T-helper 9 cell (primary cell): Measurements from ENCODE around the gene HACD4.

ENCODE experiments used
- DNase-seq: peaks from one replicate; pipeline ENCODE4 v3.0.0-alpha.2; 2020
- total RNA-seq, 2 donors: gene quantifications; one replicate each; lab custom pipeline; 2026; lab: John Stamatoyannopoulos, UW

The HACD4 gene, protein sequence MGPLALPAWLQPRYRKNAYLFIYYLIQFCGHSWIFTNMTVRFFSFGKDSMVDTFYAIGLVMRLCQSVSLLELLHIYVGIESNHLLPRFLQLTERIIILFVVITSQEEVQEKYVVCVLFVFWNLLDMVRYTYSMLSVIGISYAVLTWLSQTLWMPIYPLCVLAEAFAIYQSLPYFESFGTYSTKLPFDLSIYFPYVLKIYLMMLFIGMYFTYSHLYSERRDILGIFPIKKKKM
- 37.0 to 55.0 reads per million in 2 donors for total RNA-seq

DNA sequence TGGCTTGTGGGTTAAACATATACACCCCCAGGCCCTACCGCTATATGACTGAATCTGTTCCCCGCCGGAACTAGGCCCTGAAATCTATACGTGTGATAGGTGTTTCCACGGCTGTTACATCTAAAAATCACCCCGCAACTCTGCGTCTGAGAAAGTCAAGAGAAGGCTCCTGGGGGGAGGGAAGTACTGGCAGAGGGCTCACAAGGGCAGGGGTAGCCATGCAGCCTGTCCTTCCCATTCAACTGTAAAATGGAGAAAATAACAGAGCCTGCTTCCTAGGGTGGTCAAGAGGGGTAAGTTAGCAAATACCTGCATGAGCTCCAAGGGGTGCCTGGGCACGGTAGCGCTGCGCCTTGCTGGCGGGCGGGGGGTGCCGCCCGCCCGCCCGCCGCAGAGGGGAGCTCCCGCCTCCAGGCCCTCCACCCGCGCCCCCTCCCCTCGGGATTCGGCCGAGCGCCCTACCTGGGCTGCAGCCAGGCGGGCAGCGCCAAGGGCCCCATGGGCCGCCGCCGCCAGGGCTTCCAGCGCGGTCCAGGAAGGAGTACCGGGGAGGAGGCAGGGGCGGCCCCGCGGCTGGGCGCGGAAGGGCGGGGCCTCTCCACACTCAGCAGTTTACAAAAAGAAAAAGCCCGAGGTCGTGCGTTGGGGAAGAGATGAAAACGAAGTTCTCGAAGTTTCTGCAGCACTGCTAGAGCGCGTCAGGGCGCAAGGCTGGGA, at the start of gene HACD4:
Gene HACD4, minus strand, starts transcription at position 550 of the 717 bp plus-strand sequence. Its CDS starts 50 bp downstream, at position 500.
- peak; percentile 60 for DNase-seq

DNA sequence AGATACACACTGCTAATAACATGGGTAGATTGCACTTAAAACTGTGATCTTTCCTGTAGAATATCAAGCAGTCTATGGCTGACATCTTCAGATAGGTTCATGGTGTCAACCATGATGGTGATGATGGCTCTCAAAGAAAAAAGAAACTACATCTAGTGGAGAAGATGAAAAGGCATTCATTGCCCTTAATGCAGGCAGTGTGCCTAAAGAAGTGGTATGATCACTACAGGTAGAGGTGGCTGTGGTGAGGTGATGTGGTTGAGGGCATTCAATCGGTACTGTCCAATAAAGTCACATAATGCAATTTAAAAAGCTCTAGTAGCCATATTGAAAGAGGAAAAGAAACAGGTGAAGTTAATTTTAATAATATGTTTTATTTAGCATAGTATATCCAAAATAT, 49.4 kb upstream of the HACD4 start:
- DNase-seq: no peak

DNA sequence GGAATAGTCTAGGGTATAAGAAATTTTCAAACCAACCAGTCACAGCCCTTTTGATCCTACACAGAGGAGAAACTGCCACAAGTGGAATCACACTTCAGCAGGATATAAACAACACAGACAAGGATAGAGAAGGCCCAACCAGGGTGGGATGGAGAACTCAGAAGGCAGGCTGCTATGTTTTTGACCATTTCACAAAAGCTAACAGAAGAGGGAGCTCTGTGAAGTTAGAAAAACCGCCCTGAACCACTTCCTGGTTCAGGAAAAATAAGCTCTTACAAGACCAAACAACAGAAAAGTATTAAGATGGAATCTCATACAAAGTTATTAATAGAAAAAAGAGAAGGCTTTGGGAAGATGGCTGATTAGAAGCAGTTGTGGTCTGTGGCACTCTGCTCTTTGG, 47.3 kb upstream of the HACD4 start:
- DNase-seq: no peak

DNA sequence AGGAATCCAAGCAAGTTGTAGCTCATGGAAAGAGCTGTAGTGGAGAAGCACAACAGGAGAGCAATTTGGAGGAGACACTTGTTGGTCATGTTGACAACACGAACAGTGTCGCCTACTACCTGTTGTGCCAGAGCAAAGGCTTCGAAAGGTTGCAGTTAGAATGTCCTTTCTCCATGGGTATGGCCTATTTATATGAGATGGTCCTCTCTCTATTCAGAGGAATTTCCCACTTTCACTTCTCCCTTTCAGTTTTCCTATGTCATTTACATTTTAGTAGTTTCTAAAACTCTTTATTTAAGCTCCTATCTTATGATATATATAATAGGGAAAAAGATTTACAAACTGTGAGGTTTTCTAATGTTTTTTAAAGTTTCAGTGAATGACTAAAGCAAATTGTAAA, 46.3 kb upstream of the HACD4 start, which contains the start of gene IFNB1:
Gene IFNB1, minus strand, starts transcription at position 162 of the 400 bp plus-strand sequence. Its CDS starts 73 bp downstream, at position 89.
- no peak for DNase-seq

DNA sequence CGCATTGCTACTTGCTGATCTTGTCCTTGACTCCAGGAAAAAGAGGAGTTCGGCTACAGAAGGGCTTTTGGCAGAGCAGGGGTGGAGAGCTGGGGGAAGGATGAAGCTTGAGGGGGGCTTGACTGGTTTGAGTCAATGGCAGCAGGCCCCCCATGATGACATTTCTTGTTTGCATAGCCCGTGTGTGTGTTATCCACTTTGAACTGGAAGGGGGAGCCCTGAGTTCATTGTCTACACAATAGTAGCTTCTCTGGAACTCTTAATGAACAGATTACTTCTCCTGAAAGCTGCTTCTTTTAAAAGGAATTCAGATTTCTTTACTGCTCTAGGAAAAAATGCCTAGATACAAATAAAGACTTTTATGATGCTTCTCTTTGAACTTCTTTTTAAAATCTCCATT, 44.0 kb upstream of the HACD4 start:
- DNase-seq: no peak

DNA sequence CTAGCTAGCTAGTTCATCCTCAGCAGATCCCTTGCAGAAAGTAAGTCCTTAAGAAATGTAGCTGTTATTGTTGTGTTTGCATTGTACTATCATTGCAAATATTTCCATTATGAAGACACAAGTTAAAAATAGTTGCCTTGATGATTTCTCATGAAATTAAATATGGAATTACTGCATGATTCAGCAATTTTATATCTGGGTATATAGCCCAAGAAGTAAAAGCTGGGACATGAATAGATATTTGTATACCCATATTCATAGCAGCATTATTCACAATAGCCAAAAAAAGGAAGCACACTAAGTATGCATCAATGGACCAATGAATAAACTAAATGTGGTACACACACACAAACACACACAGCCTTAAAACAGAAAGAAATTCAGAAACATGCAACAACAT, 39.5 kb upstream of the HACD4 start:
- DNase-seq: no peak

DNA sequence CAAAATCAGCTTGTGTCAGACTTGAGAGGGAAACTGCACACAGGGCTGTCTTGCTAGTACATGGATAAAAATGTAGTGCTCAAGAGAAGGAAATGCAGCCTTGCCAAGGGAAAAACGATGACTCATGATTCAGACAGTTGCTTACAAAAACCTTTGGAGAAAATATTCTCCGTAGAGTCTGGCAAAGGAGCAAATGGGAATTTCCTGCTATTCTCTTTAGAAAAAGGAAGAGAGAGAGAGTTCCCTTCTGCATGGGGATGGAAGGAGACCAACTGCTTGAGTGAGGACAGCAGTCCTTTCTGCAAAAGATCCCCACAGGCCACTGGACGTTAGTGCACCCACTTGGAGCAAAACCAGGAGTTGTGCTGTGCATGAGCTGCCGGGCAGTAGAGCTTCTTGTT, 38.7 kb upstream of the HACD4 start:
- DNase-seq: no peak

DNA sequence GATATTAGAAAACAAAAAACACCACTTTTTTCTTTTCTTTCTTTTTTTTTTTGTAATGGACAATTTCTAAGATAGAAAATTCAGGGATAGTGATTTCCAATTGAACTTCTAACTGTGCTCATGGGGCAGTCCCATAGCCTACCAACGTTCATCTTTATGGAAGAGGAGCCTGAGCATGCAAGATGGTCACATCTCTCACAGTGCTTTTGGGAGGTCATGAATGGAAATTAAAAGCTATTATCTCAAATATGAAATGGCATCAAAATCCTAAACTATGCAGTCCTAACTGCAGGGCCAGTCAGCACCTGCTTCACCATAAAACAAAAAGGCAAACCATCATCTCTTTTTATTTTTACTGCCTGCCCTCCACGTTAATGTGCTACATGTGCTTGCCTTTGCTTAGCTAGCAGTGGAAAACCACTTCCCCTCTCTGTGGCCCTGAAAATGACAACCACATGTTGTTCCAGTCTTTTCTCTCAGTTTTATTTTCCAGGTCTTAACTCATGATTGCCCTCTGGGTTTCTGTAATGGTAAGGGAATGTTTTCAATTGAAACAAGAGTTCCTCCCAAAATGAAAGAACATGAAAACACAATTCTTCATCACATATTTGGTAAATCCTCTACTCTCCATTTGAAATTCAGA, 29.6 kb upstream of the HACD4 start:
- no peak for DNase-seq

DNA sequence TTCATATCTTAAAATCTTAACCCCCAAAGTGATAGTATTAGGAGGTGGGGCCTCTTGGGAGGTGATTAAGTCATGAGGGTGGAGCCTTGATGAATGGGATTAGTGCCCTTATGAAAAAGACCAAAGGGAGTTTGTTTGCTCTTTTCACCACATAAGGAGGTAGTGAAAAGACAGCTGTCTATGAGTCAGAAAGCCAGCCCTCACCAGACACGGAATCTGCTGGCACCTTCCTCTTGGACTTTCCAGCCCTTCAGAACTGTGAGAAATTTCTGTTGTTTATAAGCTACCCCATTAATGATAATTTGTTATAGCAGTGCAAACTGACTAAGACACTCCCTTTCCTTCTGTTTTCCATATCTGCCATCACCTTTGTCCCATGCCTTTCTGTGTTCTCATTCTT, 25.5 kb upstream of the HACD4 start:
- DNase-seq: no peak

DNA sequence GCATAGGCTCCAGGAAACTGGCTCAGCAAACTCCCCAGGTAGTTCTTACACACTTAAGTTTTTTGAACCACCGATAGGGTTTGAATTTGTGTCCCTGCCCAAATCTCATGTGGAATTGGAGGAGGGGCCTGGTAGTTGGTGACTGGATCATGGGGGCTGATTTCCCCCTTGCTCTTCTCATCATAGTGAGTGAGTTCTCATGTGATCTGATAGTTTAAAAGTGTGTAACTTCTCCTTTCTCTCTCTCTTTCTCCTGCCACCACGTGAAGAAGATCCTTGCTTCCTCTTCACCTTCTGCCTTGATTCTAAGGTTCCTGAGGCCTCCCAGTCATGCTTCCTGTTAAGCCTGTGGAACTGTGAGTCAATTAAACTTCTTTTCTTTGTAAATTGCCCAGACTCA, 22.4 kb upstream of the HACD4 start:
- DNase-seq: no peak

DNA sequence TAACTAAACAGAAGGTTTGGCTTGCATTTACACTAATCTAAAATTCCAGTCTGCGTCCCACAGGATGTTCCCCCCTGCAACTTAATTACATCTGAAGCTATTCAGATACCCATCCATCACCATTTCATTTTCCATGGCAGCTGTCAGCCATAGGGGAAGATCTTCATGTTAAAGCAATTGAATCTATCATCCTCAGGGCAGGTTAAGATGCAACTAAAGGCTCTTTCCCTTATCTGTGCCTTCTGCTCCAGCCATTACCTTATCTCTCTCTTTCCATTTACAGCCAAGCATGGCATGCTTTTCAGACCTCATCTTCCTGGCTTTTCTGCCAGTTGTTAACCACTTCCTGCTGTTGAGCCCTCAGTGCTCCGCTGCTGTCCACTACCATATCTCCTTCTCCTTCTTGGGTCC, 15.8 kb upstream of the HACD4 start:
- no peak for DNase-seq

DNA sequence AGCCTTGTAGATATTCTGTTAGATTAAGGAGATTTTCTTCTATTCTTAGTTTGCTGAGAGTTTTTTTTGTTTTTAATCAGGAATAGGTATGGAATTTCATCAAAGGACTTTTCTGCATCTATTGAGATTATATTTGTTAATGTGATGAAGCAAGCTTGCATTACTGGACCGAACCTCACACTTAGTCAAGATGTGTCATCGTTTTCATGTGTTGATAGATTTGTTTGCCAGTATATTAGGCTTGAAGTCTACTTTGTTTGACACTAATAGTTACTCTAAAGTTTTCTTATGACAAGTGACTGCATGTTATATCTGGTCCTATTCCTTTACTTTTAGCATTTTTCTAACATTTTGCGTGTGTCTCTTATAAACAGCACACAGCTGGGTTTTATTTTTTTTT, 12.4 kb upstream of the HACD4 start:
- no peak for DNase-seq

DNA sequence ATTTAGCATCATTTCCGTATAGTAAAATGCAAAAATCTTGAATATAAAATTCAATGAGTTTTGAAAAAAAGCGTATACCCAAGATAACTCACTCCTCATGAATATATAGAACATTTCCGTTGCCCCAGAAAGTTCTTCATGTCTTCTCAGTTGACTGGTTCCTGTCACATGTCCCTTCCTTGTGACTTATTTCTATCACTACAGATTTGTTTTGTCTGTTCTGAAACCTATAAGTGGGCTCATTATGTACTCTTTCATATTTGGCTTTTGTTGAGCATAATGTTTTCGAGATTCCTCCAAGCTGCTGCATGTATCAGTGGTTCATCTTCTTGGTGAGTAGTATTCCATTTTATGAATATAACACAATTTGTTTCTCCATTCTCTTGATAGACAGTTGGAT, 11.0 kb upstream of the HACD4 start:
- no peak for DNase-seq

DNA sequence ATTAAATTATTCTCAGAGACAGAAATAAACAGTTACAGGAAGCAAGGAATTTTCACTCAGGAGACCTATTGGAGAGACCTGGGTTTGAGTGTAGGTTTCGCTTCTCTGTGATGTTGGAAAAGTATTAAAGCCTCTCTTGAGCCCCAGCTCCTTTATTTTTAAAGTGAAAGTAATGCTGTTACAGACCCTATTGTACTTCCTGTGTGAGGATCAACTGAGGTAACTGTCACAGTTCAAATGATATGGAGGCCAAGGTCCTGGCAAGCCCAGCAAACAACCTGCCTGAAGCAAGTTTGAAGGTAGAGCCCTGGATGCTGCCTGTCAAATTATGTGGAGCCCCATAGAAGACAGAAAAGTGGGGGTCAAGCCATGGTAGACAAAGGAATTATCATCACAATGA, 7.9 kb upstream of the HACD4 start:
- DNase-seq: no peak

DNA sequence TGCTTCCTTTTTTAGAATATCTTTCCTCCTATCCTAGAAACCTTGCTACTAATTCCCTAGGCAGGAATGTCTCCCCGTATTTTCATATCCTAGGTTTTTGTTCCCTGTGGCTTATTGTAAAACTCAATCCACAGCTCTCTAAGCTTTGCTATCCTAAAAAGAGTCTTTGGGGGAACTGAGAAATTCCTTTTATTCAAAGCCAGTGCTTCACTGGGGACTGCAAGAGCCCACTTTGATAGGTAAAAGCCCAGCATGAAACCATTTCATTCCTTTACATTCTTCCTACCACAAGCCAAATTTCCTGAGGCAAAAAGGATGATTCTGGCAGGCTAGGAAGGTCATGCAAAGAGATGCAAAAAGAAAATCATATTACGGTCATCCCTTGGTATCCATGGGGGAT, 5.8 kb upstream of the HACD4 start:
- no peak for DNase-seq

DNA sequence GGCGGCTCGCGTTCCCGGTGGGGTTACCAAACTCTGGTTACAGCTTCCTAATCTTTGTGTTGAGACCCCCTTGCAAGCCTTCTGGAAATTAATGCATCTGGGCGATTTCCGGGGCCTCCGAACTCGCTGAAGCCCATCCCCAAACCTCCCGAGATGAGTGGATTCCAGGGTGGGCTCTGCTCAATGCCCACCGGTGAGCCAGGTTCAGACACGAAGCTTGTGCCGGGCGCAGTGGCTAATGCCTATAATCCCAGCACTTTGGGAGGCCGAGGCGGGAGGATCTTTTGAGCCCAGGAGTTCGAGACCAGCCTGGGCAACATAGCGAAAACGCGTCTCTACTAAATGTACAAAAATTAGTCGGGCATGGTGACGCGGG, 356 bp upstream of the HACD4 start:
- no peak for DNase-seq

DNA sequence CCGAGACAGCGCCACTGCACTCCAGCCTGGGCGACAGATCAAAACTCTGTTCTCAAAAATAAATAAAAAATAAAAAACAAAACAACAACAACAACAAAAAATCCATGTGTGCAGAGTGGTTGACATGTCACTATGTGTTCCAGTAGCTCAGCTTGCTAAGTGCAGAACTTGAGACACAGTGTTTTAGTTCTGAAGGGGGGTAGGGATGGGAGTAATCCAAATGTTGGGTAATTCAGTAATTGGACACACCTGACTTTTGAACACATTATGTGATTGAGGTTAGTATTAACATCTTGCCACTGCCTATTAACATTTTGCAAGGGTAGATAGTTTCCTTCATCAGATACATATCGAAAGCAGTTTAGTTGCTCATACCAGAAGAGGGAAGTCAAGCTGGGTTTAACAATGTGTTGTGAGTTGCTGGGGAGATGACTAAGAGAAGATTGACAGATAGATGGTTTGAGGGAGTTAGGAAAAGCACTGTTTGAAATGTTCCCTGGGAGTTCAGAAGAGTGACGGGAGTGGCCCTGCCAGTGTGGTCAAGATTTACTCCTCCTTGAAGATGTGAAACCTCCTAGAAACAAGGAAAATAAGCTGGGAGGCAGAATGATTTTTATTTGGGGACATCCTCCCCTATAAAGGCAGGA, 928 bp downstream of the HACD4 start:
- no peak for DNase-seq

DNA sequence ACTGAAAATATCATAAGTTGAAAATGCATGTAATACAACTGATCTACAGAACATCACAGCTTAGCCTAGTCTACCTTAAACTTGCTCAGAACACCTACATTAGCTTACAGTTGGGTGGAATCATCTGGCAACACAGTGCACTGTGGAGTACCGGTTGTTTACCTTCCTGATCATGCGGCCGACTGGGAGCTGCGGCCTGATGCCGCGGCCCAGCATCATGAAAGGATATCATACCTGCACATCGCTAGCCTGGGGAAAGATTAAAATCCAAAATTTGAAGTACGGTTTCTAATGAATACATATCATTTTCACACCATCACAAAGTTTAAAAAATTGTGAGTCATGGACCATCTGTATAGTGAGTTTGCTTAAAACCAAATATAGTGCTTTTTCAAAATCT, 1.8 kb downstream of the HACD4 start:
- DNase-seq: no peak

DNA sequence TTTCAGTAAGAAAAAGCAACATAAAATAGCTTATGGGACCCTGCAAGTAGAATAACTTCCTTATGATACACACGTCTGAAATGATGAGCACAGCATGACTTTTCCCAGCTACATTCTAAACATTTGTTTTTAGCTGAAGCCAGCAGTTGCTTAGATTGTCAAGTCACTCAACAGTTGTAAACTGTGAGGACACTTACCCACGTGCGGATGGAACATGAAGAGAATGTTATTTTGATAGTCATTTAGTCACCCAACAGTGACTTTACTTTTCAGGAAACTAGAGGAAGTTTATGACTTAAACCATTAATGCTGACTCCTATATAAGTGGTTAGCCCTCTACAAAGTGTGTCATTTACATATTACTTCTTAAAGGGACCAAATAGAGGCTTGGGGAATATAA, 3.0 kb downstream of the HACD4 start:
- DNase-seq: no peak

DNA sequence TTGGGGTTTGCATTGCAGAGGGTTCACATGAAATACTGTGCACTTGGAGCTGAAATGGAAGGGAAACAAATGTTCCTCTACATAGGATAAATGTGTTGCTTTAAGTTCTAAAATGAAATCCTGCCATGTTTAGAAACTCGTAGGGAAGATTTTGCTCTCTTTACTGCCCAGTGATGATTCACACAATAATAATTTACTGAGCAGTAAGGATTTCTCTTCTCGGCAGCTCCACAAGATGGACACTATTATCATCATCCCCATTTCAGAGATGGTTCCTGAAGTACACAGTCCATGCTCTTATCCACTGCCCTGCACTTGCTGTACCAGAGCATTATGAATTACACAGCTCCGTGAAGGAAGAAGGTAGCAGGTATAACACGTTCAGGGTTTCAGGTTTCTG, 4.1 kb downstream of the HACD4 start:
- DNase-seq: no peak

DNA sequence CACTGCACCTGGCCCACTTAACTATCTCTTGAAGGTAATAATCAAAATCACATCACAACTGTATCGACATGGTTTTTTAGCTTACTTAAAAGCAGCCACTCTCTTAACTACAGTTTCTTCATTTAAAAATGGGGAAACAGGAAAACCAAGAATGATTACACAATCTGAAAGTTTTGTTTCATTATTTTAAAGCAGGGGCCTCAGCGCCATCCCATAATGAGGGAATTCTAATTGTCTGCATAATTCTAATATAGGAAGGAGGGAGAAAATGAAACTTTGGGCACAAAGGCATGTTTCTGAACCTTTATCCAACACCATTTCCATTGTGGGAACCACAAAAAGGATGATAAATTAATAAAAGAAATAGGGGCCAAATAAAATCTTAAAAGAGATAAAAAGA, 7.6 kb downstream of the HACD4 start:
- DNase-seq: no peak

DNA sequence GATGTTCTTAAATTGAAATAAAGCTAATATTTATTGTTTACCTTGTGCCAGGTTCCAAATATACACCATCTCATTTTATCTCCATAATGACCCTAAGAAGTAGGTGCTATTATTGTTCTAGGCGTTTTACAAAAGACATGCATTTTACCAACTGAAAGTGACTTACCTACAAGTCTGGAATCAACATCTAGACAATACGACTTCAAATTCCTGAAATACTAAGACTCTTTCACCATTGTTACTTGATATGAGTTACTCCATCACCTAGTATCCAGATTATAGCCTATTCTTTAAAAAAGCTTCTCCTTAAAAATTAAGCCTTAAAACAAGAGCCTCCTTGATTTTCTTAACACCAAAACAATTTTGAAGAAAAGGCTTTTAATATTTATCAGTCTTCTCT, 13.3 kb downstream of the HACD4 start:
- no peak for DNase-seq

DNA sequence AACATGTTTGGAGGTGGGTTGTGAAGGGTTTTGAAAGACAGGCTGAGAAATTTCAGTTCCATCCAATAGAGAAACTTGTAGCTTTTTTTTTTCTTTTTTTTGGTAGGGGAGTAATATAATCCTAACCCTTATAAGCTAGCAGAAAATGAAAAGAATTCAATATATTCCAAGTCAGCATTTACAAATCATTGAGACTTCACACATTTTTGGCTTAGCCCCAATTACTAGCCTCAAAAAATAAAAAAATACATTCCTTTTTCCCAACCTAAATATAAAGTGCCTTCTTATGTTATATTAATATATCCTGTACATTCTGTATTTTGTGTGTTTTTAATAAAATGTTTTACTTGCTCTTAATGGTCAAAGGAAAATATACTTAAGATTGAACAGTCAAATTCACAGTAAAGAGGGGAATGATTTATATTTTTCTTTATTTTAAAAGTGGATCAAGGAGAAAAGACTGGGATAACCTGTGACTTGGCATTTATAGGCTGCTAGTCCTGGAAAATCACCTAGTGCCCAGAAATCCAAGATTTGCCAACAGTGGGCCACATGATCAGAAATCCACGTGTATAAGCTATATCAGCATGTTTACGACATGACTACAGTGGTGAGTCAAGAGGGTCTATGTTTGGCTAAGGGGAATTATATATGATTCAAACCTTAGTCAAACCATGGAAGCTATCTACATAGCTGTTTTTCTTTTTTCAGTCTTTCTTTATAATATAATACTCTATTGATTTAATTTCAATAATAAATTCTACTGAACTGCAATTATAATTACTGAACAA, 14.5 kb downstream of the HACD4 start:
- DNase-seq: no peak
